ENCODE measurements around the gene NPAS1. TPM values are rescaled to one million over a fixed set of nuclear protein-coding genes. Genes with fewer than 3 reads are reported as not detected.
A peak's percentile ranks its signal among the peaks of the same experiment; 100 is the strongest.

The NPAS1 gene
- total and polyA plus RNA-seq, 2 of the 13 experiments (the other 11 are each of a cell fraction or from before 2014, with no cell fraction given), result 0.35 to 2.9 TPM

- TF ChIP-seq POLR2AphosphoS2 (IDR thresholded peaks at IDR 0.05; ENCODE audit: low read depth, low read length), result no peak
- TF ChIP-seq ZNF33B (CRISPR knock-in tag; IDR thresholded peaks at IDR 0.05), result no peak
- TF ChIP-seq ZFP91 (CRISPR knock-in tag; IDR thresholded peaks at IDR 0.05; ENCODE audit: borderline replicate concordance), result peak; percentile 65
- peak; percentile 18; the same call in 1 of the 2 replicates for TF ChIP-seq TSC22D2 (CRISPR knock-in tag; IDR thresholded peaks at IDR 0.05; ENCODE audit: borderline replicate concordance)
- peak in 1 of 2 experiments; percentile 51; a peak in 1 of 4 replicates for TF ChIP-seq POLR2A (IDR thresholded peaks at IDR 0.05; ENCODE audit: insufficient read depth in 1 of 2, low read depth in 2 of 2, low read length in 2 of 2)
- TF ChIP-seq ZNF83 (CRISPR knock-in tag; IDR thresholded peaks at IDR 0.05; ENCODE audit: borderline replicate concordance), result no peak
- TF ChIP-seq UBTF (CRISPR knock-in tag; IDR thresholded peaks at IDR 0.05), result 0 out of 2 replicates have a peak, but pooled peaks have one; percentile 32
- peak; percentile 95 for TF ChIP-seq ZNF644 (CRISPR knock-in tag; IDR thresholded peaks at IDR 0.05; ENCODE audit: low read depth)
- TF ChIP-seq NFRKB (IDR thresholded peaks at IDR 0.05), result no peak
- TF ChIP-seq SP1 (IDR thresholded peaks at IDR 0.05), result no peak
- TF ChIP-seq SP1 (CRISPR knock-in tag; IDR thresholded peaks at IDR 0.05), result peak; percentile 26; the same call in 1 of the 2 replicates
- TF ChIP-seq CC2D1A (CRISPR knock-in tag; IDR thresholded peaks at IDR 0.05), result no peak
- TF ChIP-seq ZNF878 (CRISPR knock-in tag; IDR thresholded peaks at IDR 0.05), result peak; percentile 91; the same call in 1 of the 2 replicates
- peak; percentile 80; the same call in 1 of the 2 replicates for TF ChIP-seq ARNT2 (CRISPR knock-in tag; IDR thresholded peaks at IDR 0.05; ENCODE audit: low read depth)
- 0 out of 2 replicates have a peak, but pooled peaks have one; percentile 28 for TF ChIP-seq ZBTB21 (CRISPR knock-in tag; IDR thresholded peaks at IDR 0.05)
- peak; percentile 61; the same call in 1 of the 2 replicates for TF ChIP-seq BATF2 (CRISPR knock-in tag; IDR thresholded peaks at IDR 0.05)
- TF ChIP-seq ZNF598 (CRISPR knock-in tag; IDR thresholded peaks at IDR 0.05; ENCODE audit: borderline replicate concordance), result no peak; the same call in 1 of the 2 replicates
- no peak for TF ChIP-seq ATAD3A (CRISPR knock-in tag; IDR thresholded peaks at IDR 0.05)
- TF ChIP-seq ZNF563 (CRISPR knock-in tag; IDR thresholded peaks at IDR 0.05), result no peak; the same call in 1 of the 2 replicates
- TF ChIP-seq NFE2L2 (IDR thresholded peaks at IDR 0.05; ENCODE audit: low read length), result no peak
- no peak for TF ChIP-seq ZNF225 (CRISPR knock-in tag; IDR thresholded peaks at IDR 0.05)
- no peak; the same call in 1 of the 2 replicates for TF ChIP-seq ZNF230 (CRISPR knock-in tag; IDR thresholded peaks at IDR 0.05)
- TF ChIP-seq ZSCAN20 (CRISPR knock-in tag; IDR thresholded peaks at IDR 0.05; ENCODE audit: borderline replicate concordance), result 0 out of 2 replicates have a peak, but pooled peaks have one; percentile 24
- no peak for TF ChIP-seq NFATC3 (CRISPR knock-in tag; IDR thresholded peaks at IDR 0.05)
- peak; percentile 59 for TF ChIP-seq ASH2L (IDR thresholded peaks at IDR 0.05; ENCODE audit: insufficient read length, low read depth, low read length)
These were observed 35.3 kb upstream of the NPAS1 start (continued) for GRCh38 chr19:46984077-46985010.
